WTC11 (cell line): ENCODE results near the gene ZNF407.

ENCODE experiments used
- CTCF ChIP-seq: fragments of 200-600 bp; IDR thresholded peaks from 2 replicates; pipeline ENCODE4 v1.8.0; 2022; ENCODE audit warnings: antibody characterized with exemption
- MLX ChIP-seq: sonication (generic); formaldehyde crosslinking; IDR thresholded peaks from 2 replicates; pipeline ENCODE4 v1.8.1; 2023; ENCODE audit warnings: mild to moderate bottlenecking, missing genetic modification reagents, moderate library complexity
- PREB ChIP-seq: sonication (generic); formaldehyde crosslinking; IDR thresholded peaks from 2 replicates; pipeline ENCODE4 v1.8.1; 2022; ENCODE audit warnings: mild to moderate bottlenecking, missing genetic modification reagents, moderate library complexity, borderline replicate concordance
- PRRX2 ChIP-seq: fragments of 250-450 bp; sonication (Bioruptor Pico); IDR thresholded peaks from 2 replicates; pipeline ENCODE4 v1.8.0; 2021; ENCODE audit warnings: mild to moderate bottlenecking
- SMAD4 ChIP-seq: sonication (generic); formaldehyde crosslinking; IDR thresholded peaks from 2 replicates; pipeline ENCODE4 v1.8.0; 2022; ENCODE audit warnings: mild to moderate bottlenecking, missing genetic modification reagents
- SP1 ChIP-seq: sonication (generic); formaldehyde crosslinking; conservative IDR thresholded peaks from 2 replicates; pipeline ENCODE4 v1.8.1; 2022; ENCODE audit warnings: missing genetic modification reagents
- ZBTB21 ChIP-seq: sonication (generic); formaldehyde crosslinking; IDR thresholded peaks from 2 replicates; pipeline ENCODE4 v1.8.1; 2023; ENCODE audit warnings: mild to moderate bottlenecking, missing genetic modification reagents, borderline replicate concordance
- TF ChIP-seq, protein P1 (sequence below): sonication (generic); formaldehyde crosslinking; conservative IDR thresholded peaks from 2 replicates; pipeline ENCODE4 v1.8.1; 2023; ENCODE audit warnings: mild to moderate bottlenecking, low read depth, missing genetic modification reagents, moderate library complexity
- TF ChIP-seq, protein P2 (sequence below): sonication (generic); formaldehyde crosslinking; conservative IDR thresholded peaks from 2 replicates; pipeline ENCODE4 v1.8.1; 2022; ENCODE audit warnings: mild to moderate bottlenecking, missing genetic modification reagents
- TF ChIP-seq, protein P3 (sequence below): sonication (generic); formaldehyde crosslinking; IDR thresholded peaks from 2 replicates; pipeline ENCODE4 v1.8.0; 2022; ENCODE audit warnings: mild to moderate bottlenecking, missing genetic modification reagents
- TF ChIP-seq, protein P4 (sequence below): sonication (generic); formaldehyde crosslinking; IDR thresholded peaks from 2 replicates; pipeline ENCODE4 v1.8.0; 2023; ENCODE audit warnings: missing genetic modification reagents, mild to moderate bottlenecking, borderline replicate concordance

GRCh38 chr18:74947875-74948274 lies 350.2 kb downstream of the ZNF407 start:
- TF ChIP-seq MLX (CRISPR knock-in tag) (no peak), PRRX2 (no peak), CTCF (no peak), SP1 (CRISPR knock-in tag) (no peak), SMAD4 (CRISPR knock-in tag) (no peak), PREB (CRISPR knock-in tag) (no peak), ZBTB21 (no peak)
- TF ChIP-seq, protein P1, sequence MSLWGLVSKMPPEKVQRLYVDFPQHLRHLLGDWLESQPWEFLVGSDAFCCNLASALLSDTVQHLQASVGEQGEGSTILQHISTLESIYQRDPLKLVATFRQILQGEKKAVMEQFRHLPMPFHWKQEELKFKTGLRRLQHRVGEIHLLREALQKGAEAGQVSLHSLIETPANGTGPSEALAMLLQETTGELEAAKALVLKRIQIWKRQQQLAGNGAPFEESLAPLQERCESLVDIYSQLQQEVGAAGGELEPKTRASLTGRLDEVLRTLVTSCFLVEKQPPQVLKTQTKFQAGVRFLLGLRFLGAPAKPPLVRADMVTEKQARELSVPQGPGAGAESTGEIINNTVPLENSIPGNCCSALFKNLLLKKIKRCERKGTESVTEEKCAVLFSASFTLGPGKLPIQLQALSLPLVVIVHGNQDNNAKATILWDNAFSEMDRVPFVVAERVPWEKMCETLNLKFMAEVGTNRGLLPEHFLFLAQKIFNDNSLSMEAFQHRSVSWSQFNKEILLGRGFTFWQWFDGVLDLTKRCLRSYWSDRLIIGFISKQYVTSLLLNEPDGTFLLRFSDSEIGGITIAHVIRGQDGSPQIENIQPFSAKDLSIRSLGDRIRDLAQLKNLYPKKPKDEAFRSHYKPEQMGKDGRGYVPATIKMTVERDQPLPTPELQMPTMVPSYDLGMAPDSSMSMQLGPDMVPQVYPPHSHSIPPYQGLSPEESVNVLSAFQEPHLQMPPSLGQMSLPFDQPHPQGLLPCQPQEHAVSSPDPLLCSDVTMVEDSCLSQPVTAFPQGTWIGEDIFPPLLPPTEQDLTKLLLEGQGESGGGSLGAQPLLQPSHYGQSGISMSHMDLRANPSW (CRISPR knock-in tag), result no peak
- TF ChIP-seq, protein P2, sequence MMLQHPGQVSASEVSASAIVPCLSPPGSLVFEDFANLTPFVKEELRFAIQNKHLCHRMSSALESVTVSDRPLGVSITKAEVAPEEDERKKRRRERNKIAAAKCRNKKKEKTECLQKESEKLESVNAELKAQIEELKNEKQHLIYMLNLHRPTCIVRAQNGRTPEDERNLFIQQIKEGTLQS (CRISPR knock-in tag), result no peak
- TF ChIP-seq, protein P3, sequence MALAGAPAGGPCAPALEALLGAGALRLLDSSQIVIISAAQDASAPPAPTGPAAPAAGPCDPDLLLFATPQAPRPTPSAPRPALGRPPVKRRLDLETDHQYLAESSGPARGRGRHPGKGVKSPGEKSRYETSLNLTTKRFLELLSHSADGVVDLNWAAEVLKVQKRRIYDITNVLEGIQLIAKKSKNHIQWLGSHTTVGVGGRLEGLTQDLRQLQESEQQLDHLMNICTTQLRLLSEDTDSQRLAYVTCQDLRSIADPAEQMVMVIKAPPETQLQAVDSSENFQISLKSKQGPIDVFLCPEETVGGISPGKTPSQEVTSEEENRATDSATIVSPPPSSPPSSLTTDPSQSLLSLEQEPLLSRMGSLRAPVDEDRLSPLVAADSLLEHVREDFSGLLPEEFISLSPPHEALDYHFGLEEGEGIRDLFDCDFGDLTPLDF, result no peak
- TF ChIP-seq, protein P4, sequence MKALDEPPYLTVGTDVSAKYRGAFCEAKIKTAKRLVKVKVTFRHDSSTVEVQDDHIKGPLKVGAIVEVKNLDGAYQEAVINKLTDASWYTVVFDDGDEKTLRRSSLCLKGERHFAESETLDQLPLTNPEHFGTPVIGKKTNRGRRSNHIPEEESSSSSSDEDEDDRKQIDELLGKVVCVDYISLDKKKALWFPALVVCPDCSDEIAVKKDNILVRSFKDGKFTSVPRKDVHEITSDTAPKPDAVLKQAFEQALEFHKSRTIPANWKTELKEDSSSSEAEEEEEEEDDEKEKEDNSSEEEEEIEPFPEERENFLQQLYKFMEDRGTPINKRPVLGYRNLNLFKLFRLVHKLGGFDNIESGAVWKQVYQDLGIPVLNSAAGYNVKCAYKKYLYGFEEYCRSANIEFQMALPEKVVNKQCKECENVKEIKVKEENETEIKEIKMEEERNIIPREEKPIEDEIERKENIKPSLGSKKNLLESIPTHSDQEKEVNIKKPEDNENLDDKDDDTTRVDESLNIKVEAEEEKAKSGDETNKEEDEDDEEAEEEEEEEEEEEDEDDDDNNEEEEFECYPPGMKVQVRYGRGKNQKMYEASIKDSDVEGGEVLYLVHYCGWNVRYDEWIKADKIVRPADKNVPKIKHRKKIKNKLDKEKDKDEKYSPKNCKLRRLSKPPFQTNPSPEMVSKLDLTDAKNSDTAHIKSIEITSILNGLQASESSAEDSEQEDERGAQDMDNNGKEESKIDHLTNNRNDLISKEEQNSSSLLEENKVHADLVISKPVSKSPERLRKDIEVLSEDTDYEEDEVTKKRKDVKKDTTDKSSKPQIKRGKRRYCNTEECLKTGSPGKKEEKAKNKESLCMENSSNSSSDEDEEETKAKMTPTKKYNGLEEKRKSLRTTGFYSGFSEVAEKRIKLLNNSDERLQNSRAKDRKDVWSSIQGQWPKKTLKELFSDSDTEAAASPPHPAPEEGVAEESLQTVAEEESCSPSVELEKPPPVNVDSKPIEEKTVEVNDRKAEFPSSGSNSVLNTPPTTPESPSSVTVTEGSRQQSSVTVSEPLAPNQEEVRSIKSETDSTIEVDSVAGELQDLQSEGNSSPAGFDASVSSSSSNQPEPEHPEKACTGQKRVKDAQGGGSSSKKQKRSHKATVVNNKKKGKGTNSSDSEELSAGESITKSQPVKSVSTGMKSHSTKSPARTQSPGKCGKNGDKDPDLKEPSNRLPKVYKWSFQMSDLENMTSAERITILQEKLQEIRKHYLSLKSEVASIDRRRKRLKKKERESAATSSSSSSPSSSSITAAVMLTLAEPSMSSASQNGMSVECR (CRISPR knock-in tag), result no peak
